HepG2 (cell line): ENCODE measurements around the gene INPP4B. TPM values are rescaled to one million over a fixed set of nuclear protein-coding genes. Genes with fewer than 3 reads are reported as not detected.

ENCODE experiments used
- ATAC-seq: fragments of 200-7000 bp; cut with Tn5 transposase; 3 replicates; pipeline ENCODE4 v1.9.1; 2020; ENCODE audit warnings: mild to moderate bottlenecking, moderate library complexity
- BruUV-seq: library from RNA; stranded (reverse); fragments of 400-500 nt; replicated peaks from 2 replicates; lab custom pipeline; 2021; lab: Mats Ljungman, UMichigan
- CTCF ChIA-PET: fragments of 300-600 bp; formaldehyde crosslinking; extraction: SDS; loops from one replicate; lab custom pipeline; 2021; ENCODE audit warnings: low total read pairs, inconsistent platforms, low intra/inter-chr PET ratio; lab: Yijun Ruan, JAX
- POLR2A ChIA-PET: fragments of 350-600 bp; sonication (Branson Sonifier 250); formaldehyde crosslinking; loops from one replicate; lab custom pipeline; 2020; ENCODE audit warnings: antibody characterized with exemption, inconsistent platforms; lab: Yijun Ruan, JAX
- DNase-seq: peaks from one replicate; pipeline ENCODE4 v3.0.0-alpha.2; 2015; ENCODE audit warnings: low spot score
- FAIRE-seq: peaks from 3 replicates; lab custom pipeline; 2011; peaks lifted over from hg19 to GRCh38; lab: Jason Lieb, UNC
- H2AFZ ChIP-seq: one replicate; pipeline ENCODE4 v1.6.1; 2011; ENCODE audit warnings: low read length, inconsistent platforms
- H3K27ac ChIP-seq: fragments of 300-600 bp; 3 replicates; pipeline ENCODE4 v1.8.0; 2011; ENCODE audit warnings: mixed run types, mild to moderate bottlenecking, mixed read lengths, low read length, inconsistent platforms; ENCODE audit not compliant: insufficient read depth; ENCODE audit errors: extremely low read length
- H3K27me3 ChIP-seq, 2 experiments: fragments of 200-600 bp in 1 of 2; 2 replicates in 1 of 2; 3 replicates in 1 of 2; pipeline versions ENCODE4 v1.6.0 to v1.8.0; 2011; ENCODE audit warnings: low read length in 2 of 2, mild to moderate bottlenecking in 2 of 2, moderate library complexity in 2 of 2, inconsistent platforms in 1 of 2; ENCODE audit not compliant: insufficient read depth in 2 of 2, control insufficient read depth in 1 of 2
- H3K36me3 ChIP-seq, 2 experiments: fragments of 200-600 bp in 1 of 2; replicated peaks in 1 of 2; 2 replicates in 1 of 2; 3 replicates in 1 of 2; pipeline versions ENCODE4 v1.5.1 to v1.8.0; 2011; ENCODE audit warnings: low read length in 2 of 2, inconsistent platforms in 1 of 2; ENCODE audit not compliant: insufficient read depth in 2 of 2, control insufficient read depth in 1 of 2
- H3K4me1 ChIP-seq: 2 replicates; pipeline ENCODE4 v1.5.1; 2012; ENCODE audit warnings: low read length, inconsistent platforms; ENCODE audit not compliant: insufficient read depth
- H3K4me2 ChIP-seq: 2 replicates; pipeline ENCODE4 v1.6.0; 2011; ENCODE audit warnings: low read depth, low read length, inconsistent platforms
- H3K4me3 ChIP-seq, 3 experiments: fragments of 200-600 bp in 1 of 3; sonication (generic), shearing (Covaris generic) in 1 of 3; replicated peaks in 1 of 3; 2 replicates each; pipeline ENCODE4 v1.5.1; 2011 to 2016; ENCODE audit warnings: low read length in 3 of 3, inconsistent platforms in 2 of 3, low read depth in 2 of 3, mild to moderate bottlenecking in 2 of 3, control low read depth in 1 of 3, mixed read lengths in 1 of 3; ENCODE audit not compliant: insufficient read depth in 1 of 3
- H3K79me2 ChIP-seq: one replicate; pipeline ENCODE4 v1.6.1; 2011; ENCODE audit warnings: low read length, inconsistent platforms; ENCODE audit not compliant: insufficient read depth
- H3K9ac ChIP-seq: 2 replicates; pipeline ENCODE4 v1.6.0; 2011; ENCODE audit warnings: mild to moderate bottlenecking, low read depth, low read length, inconsistent platforms; ENCODE audit not compliant: insufficient read depth
- H3K9me3 ChIP-seq: 2 replicates; pipeline ENCODE4 v1.5.1; 2012; ENCODE audit warnings: mild to moderate bottlenecking, low read length
- H4K20me1 ChIP-seq: 2 replicates; pipeline ENCODE4 v1.6.0; 2011; ENCODE audit warnings: inconsistent platforms, mild to moderate bottlenecking, low read length, moderate library complexity; ENCODE audit not compliant: insufficient read depth
- KDM4B ChIP-seq: sonication (generic); formaldehyde crosslinking; IDR thresholded peaks from 2 replicates; pipeline ENCODE4 v1.4.0; 2020; ENCODE audit warnings: missing genetic modification reagents
- MEF2D ChIP-seq: sonication (generic); formaldehyde crosslinking; IDR thresholded peaks from 2 replicates; pipeline ENCODE4 v1.5.1; 2020; ENCODE audit warnings: mild to moderate bottlenecking, missing genetic modification reagents
- SMARCE1 ChIP-seq: fragments of 450-650 bp; IDR thresholded peaks from 2 replicates; pipeline ENCODE4 v1.6.1; 2017; ENCODE audit warnings: borderline replicate concordance
- SRSF1 ChIP-seq: fragments of 200-400 bp; formaldehyde crosslinking; optimal IDR thresholded peaks from 2 replicates; pipeline ENCODE3; 2017; ENCODE audit warnings: mild to moderate bottlenecking, low read depth, low read length, moderate library complexity
- U2AF2 ChIP-seq: fragments of 200-400 bp; formaldehyde crosslinking; IDR thresholded peaks from 2 replicates; pipeline ENCODE4 v1.6.1; 2017; ENCODE audit warnings: low read depth, mild to moderate bottlenecking, low read length
- ZNF431 ChIP-seq: sonication (generic); formaldehyde crosslinking; IDR thresholded peaks from 2 replicates; pipeline ENCODE4 v1.9.0; 2022; ENCODE audit warnings: missing genetic modification reagents, low read depth, mild to moderate bottlenecking, borderline replicate concordance
- ZNF678 ChIP-seq: sonication (generic); formaldehyde crosslinking; IDR thresholded peaks from 2 replicates; pipeline ENCODE4 v1.4.0; 2020; ENCODE audit warnings: mild to moderate bottlenecking, missing genetic modification reagents
- ZNF781 ChIP-seq: sonication (generic); formaldehyde crosslinking; IDR thresholded peaks from 2 replicates; pipeline ENCODE4 v1.5.1; 2020; ENCODE audit warnings: borderline replicate concordance, mild to moderate bottlenecking, missing genetic modification reagents; ENCODE audit errors: not compliant biosample characterization
- WGBS: methylation state at CpG from one replicate; pipeline ENCODE4 v1.1.6; 2017; ENCODE audit warnings: low lambda C conversion rate; 5-methylcytosine and 5-hydroxymethylcytosine counted together
- in situ Hi-C: cut with HindIII; loops from 2 replicates; pipeline ENCODE4 v1.10.0; 2017; ENCODE audit warnings: low pct_unique_long_range_greater_than_20kb; ENCODE audit not compliant: extremely low pct_ligation_motif_present
- intact Hi-C: fragments of 100-400 bp; cut with micrococcal nuclease; formaldehyde crosslinking; loops from one replicate; pipeline ENCODE4 v1.10.0; 2022; ENCODE audit not compliant: unreplicated experiment
- polyA plus RNA-seq, 8 experiments: library from polyadenylated mRNA; depleted of rRNA in 3 of 8; stranded (reverse) in 7 of 8; unstranded in 1 of 8; fragments of >200 nt; fragmentation: Illumina TruSeq in 4 of 8; extraction: Trizol in 4 of 8; gene quantifications; 2 replicates each; pipeline versions ENCODE4 v1.2.1 to v1.2.3, GENCODE V29; 2011 to 2016; ENCODE audit warnings: low read depth in 4 of 8, missing spikeins in 1 of 8, mixed read lengths in 1 of 8; ENCODE audit not compliant: insufficient read depth in 1 of 8
- total RNA-seq, 5 experiments: library from RNA; depleted of rRNA; stranded (reverse); fragments of >200 nt; fragmentation: Illumina TruSeq; extraction: Trizol; gene quantifications; 2 replicates each; pipeline ENCODE4 v1.2.3, GENCODE V29; 2016; ENCODE audit warnings: low read depth in 1 of 5
- TF ChIP-seq, protein P1 (sequence below): sonication (generic); formaldehyde crosslinking; IDR thresholded peaks from 2 replicates; pipeline ENCODE4 v1.5.1; 2020; ENCODE audit warnings: mild to moderate bottlenecking, missing genetic modification reagents
- TF ChIP-seq, protein P2 (sequence below): sonication (generic); formaldehyde crosslinking; IDR thresholded peaks from 2 replicates; pipeline ENCODE4 v1.8.0; 2022; ENCODE audit warnings: mild to moderate bottlenecking, missing genetic modification reagents

Gene INPP4B
- total and polyA plus RNA-seq, 2 of the 13 experiments (the other 11 are each of a cell fraction or from before 2014, with no cell fraction given), result not detected

DNA sequence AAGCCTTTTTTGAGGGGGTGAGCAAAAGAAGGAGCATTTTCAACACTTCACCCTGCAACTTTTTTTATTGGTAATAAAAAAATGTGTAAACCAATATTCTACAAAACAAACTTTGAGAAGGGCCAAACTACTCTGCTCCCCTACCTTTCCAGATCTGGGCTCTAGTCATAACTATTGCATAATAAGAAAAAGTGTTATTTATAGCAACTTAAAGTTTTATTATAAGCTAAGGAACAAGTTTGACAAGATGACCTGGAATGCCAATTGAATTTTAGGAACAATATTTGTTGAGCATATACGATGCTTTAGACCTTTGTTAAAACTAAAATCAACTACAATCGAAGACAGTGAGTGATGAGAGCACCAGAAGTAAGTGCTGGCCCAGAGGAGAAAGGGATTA, 800.1 kb downstream of the INPP4B start:
- no peak for DNase-seq
- no TSS peak for BruUV-seq
- no peak for TF ChIP-seq ZNF781 (CRISPR knock-in tag)
- TF ChIP-seq KDM4B (CRISPR knock-in tag), result no peak
- TF ChIP-seq MEF2D (CRISPR knock-in tag), result no peak
- TF ChIP-seq ZNF431, result no peak
- no peak for TF ChIP-seq SRSF1
- TF ChIP-seq ZNF678 (CRISPR knock-in tag), result no peak
- no peak for TF ChIP-seq SMARCE1
- TF ChIP-seq, protein P1, sequence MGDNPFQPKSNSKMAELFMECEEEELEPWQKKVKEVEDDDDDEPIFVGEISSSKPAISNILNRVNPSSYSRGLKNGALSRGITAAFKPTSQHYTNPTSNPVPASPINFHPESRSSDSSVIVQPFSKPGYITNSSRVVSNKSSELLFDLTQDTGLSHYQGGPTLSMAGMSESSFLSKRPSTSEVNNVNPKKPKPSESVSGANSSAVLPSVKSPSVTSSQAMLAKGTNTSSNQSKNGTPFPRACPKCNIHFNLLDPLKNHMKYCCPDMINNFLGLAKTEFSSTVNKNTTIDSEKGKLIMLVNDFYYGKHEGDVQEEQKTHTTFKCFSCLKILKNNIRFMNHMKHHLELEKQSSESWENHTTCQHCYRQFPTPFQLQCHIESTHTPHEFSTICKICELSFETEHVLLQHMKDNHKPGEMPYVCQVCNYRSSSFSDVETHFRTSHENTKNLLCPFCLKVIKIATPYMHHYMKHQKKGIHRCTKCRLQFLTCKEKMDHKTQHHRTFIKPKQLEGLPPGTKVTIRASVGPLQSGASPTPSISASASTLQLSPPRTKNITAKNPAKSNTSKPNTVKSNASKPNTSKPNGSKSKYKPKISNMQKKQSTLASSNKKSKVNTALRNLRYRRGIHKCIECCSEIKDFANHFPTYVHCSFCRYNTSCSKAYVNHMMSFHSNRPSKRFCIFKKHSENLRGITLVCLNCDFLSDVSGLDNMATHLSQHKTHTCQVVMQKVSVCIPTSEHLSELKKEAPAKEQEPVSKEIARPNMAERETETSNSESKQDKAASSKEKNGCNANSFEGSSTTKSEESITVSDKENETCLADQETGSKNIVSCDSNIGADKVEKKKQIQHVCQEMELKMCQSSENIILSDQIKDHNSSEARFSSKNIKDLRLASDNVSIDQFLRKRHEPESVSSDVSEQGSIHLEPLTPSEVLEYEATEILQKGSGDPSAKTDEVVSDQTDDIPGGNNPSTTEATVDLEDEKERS, result no peak
- TF ChIP-seq, protein P2, sequence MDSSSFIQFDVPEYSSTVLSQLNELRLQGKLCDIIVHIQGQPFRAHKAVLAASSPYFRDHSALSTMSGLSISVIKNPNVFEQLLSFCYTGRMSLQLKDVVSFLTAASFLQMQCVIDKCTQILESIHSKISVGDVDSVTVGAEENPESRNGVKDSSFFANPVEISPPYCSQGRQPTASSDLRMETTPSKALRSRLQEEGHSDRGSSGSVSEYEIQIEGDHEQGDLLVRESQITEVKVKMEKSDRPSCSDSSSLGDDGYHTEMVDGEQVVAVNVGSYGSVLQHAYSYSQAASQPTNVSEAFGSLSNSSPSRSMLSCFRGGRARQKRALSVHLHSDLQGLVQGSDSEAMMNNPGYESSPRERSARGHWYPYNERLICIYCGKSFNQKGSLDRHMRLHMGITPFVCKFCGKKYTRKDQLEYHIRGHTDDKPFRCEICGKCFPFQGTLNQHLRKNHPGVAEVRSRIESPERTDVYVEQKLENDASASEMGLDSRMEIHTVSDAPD (CRISPR knock-in tag), result no peak
- TF ChIP-seq U2AF2, result no peak
- no peak for FAIRE-seq
- H3K27ac ChIP-seq, result no peak overlapping the region
- in situ Hi-C loops (no loop called here), intact Hi-C loops (no loop called here)
- WGBS, result 4% methylated on average over 2 of the region's 2 CpGs
- no peaks in the 10 kb centered on the region for H3K36me3 ChIP-seq
- no peak overlapping the region for H3K9ac ChIP-seq
- no peaks in the 10 kb centered on the region for H3K9me3 ChIP-seq
- ChIA-PET CTCF (no interaction called here), POLR2A (no interaction called here)
- no peak overlapping the region for H3K4me3 ChIP-seq
- H4K20me1 ChIP-seq, result no peaks in the 10 kb centered on the region
- no peak for ATAC-seq
- H3K79me2 ChIP-seq, result no peaks in the 10 kb centered on the region
- H3K4me2 ChIP-seq, result no peak overlapping the region
- no peaks in the 10 kb centered on the region for H3K27me3 ChIP-seq
- H3K4me1 ChIP-seq, result no peaks in the 10 kb centered on the region
- no peak overlapping the region for H2AFZ ChIP-seq
